CD8-positive, alpha-beta memory T cell (primary cell): ENCODE results near the gene LIF. TPM values are rescaled to one million over a fixed set of nuclear protein-coding genes. Genes with fewer than 3 reads are reported as not detected.
A peak's percentile ranks its signal among the peaks of the same experiment; 100 is the strongest.
"Not testable (repeated sequence)": the region's sequence is repeated elsewhere in the genome, so short reads cannot be mapped to it uniquely, and the experiment has no call there.

Experiments
- CTCF ChIA-PET: fragments of 350-600 bp; sonication (Branson Sonifier 250); formaldehyde crosslinking; loops from one replicate; lab custom pipeline; 2021; ENCODE audit warnings: antibody characterized with exemption; lab: Charles Lee
- POLR2A ChIA-PET: fragments of 350-600 bp; sonication (Branson Sonifier 250); formaldehyde crosslinking; loops from one replicate; lab custom pipeline; 2021; ENCODE audit warnings: antibody characterized with exemption; lab: Charles Lee
- DNase-seq, 5 donors: peaks; one replicate each; pipeline versions ENCODE4 v3.0.0 to v3.0.0-alpha.2; 2020 to 2022; ENCODE audit warnings: mixed read lengths in 1 of 5
- H3K27ac ChIP-seq: one replicate; pipeline ENCODE4 v1.7.0; 2013; ENCODE audit warnings: low read depth, mild to moderate bottlenecking, low read length, moderate library complexity
- H3K27me3 ChIP-seq: 2 replicates; pipeline ENCODE4 v1.7.0; 2013; ENCODE audit warnings: low read length, mild to moderate bottlenecking; ENCODE audit not compliant: insufficient read depth, poor library complexity, severe bottlenecking
- H3K36me3 ChIP-seq: 2 replicates; pipeline ENCODE4 v1.7.0; 2013; ENCODE audit warnings: mild to moderate bottlenecking, low read length, moderate library complexity; ENCODE audit not compliant: insufficient read depth
- H3K4me1 ChIP-seq: 2 replicates; pipeline ENCODE4 v1.7.0; 2013; ENCODE audit warnings: mild to moderate bottlenecking, low read length, moderate library complexity; ENCODE audit not compliant: insufficient read depth
- H3K4me3 ChIP-seq: 2 replicates; pipeline ENCODE4 v1.7.0; 2013; ENCODE audit warnings: mild to moderate bottlenecking, low read length
- H3K9me3 ChIP-seq: 2 replicates; pipeline ENCODE4 v1.7.0; 2013; ENCODE audit warnings: mild to moderate bottlenecking, low read length
- H3K27ac Mint-ChIP-seq, 8 donors: one replicate each; pipeline ENCODE4 v1.8.0; 2020 to 2021; ENCODE audit warnings: mixed read lengths in 8 of 8, mild to moderate bottlenecking in 6 of 8, inconsistent platforms in 3 of 8, moderate library complexity in 3 of 8
- H3K27me3 Mint-ChIP-seq, 2 donors: one replicate each; pipeline ENCODE4 v1.8.0; 2020 to 2021; ENCODE audit warnings: mixed read lengths in 2 of 2, mild to moderate bottlenecking in 1 of 2, moderate library complexity in 1 of 2
- H3K36me3 Mint-ChIP-seq, 3 donors: one replicate each; pipeline ENCODE4 v1.8.0; 2020 to 2021; ENCODE audit warnings: mixed read lengths in 3 of 3, inconsistent platforms in 1 of 3, mild to moderate bottlenecking in 1 of 3
- H3K4me1 Mint-ChIP-seq, 3 donors: one replicate each; pipeline ENCODE4 v1.8.0; 2020 to 2021; ENCODE audit warnings: mixed read lengths in 3 of 3, inconsistent platforms in 1 of 3, mild to moderate bottlenecking in 1 of 3
- H3K4me3 Mint-ChIP-seq, 7 donors: one replicate each; pipeline ENCODE4 v1.8.0; 2020 to 2021; ENCODE audit warnings: mixed read lengths in 7 of 7, mild to moderate bottlenecking in 6 of 7, moderate library complexity in 4 of 7, inconsistent platforms in 2 of 7
- H3K9me3 Mint-ChIP-seq, 5 donors: one replicate each; pipeline ENCODE4 v1.8.0; 2020 to 2022; ENCODE audit warnings: mixed read lengths in 5 of 5, mild to moderate bottlenecking in 3 of 5, moderate library complexity in 2 of 5, inconsistent platforms in 1 of 5
- polyA plus RNA-seq: library from polyadenylated mRNA; unstranded; fragments of 300-500 nt; fragmentation: Illumina TruSeq; gene quantifications from one replicate; pipeline ENCODE4 v1.2.3, GENCODE V29; 2021
- total RNA-seq, 2 experiments: library from RNA; stranded (reverse); gene quantifications; one replicate each; pipeline ENCODE4 v1.2.3, GENCODE V29; 2021

Gene LIF
- total and polyA plus RNA-seq, 3 experiments from 2014 or later = 87.5 to 88.6 TPM; not detected in 1

DNA sequence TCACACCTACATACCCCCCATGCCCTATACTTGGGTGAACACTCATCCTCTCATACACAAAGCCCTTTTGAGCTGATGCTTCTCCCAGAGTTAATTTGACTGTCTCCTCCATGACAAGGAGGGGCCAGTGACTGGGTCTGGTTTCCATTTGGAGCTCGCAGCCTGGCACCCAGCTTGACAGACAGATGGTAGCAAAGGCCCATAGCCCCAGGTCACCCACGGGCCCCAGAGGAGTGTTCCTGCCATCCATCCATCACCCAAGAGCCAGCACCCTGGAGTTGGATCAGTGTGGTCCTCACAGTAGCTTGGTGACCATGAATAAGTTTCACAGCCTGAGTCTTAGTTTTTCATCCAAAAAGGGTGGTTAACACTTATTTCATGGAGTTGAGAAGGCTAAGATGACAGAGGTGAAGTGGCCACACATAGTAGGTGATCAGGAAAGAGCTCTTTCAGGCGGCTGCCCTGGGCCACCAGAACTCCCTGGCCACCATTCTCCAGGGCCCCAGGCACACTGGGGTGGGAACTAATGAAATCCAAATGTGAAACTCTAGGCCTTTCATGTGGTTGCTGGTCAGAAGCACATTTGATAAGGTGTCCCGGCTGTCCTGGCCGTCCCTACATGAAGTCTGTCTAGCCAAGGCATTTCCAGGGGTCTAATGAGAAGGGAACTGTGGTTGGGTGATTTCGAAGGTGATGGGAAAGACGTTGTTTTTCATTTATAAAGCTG lies 42.4 kb downstream of the LIF start:
- no peak for DNase-seq
- CTCF ChIA-PET = interaction anchor here (0.6 kb wide), 1 partner anchor 10 kb away, joined by 3 read pairs; no protein-coding TSS in a partner anchor
- no peaks in the 10 kb centered on the region for H3K27me3 ChIP-seq

DNA sequence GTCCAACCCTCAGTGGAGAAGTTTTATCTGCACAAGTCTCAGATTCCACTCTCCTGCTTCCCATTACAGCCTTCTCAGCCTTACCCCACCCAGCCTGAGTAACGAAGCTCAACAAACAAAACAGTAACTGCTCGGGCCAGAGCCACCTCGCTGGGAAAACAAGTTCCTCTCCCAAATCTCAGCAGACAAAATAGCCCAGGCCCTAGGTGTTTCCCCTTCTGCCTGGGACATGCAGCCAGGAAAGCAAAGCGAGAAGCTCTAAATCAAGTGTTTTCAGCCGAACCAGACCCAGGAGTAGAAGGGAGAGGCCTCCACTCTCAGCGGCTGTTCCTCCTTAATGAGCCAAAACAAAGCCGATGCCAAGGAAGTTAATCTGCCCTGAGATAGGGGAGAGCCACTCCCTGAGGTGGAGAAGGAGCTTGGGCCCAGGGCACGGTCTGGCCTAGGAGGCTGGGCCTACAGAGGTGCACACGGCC lies 44.0 kb downstream of the LIF start:
- CTCF ChIA-PET = no interaction called here
- Histone ChIP-seq H3K27ac (no peak overlapping the region), H3K27me3 (no peaks in the 10 kb centered on the region), H3K9me3 (no peaks in the 10 kb centered on the region), H3K4me3 (no peak overlapping the region), H3K4me1 (no peaks in the 10 kb centered on the region), H3K36me3 (no peaks in the 10 kb centered on the region)
- no peaks in the 10 kb centered on the region for H3K9me3 Mint-ChIP-seq
- peaks cover 0 to 3% of the 10 kb centered on the region in 2 donors for H3K27me3 Mint-ChIP-seq
- no peak overlapping the region for H3K27ac Mint-ChIP-seq
- H3K4me3 Mint-ChIP-seq = no peak overlapping the region
- no peaks in the 10 kb centered on the region for H3K4me1 Mint-ChIP-seq
- no peaks in the 10 kb centered on the region for H3K36me3 Mint-ChIP-seq
- no peak for DNase-seq
- POLR2A ChIA-PET = no interaction called here

More for the DNA sequence above, 42.4 kb downstream of the LIF start:
- Mint-ChIP-seq H3K27ac (no peak overlapping the region), H3K4me3 (no peak overlapping the region), H3K36me3 (no peaks in the 10 kb centered on the region), H3K27me3 (peaks cover 0 to 4% of the 10 kb centered on the region in 2 donors), H3K4me1 (no peaks in the 10 kb centered on the region), H3K9me3 (no peaks in the 10 kb centered on the region)
- Histone ChIP-seq H3K27ac (no peak overlapping the region), H3K36me3 (no peaks in the 10 kb centered on the region), H3K9me3 (no peaks in the 10 kb centered on the region), H3K4me3 (no peak overlapping the region), H3K4me1 (no peaks in the 10 kb centered on the region)
- POLR2A ChIA-PET = no interaction called here

DNA sequence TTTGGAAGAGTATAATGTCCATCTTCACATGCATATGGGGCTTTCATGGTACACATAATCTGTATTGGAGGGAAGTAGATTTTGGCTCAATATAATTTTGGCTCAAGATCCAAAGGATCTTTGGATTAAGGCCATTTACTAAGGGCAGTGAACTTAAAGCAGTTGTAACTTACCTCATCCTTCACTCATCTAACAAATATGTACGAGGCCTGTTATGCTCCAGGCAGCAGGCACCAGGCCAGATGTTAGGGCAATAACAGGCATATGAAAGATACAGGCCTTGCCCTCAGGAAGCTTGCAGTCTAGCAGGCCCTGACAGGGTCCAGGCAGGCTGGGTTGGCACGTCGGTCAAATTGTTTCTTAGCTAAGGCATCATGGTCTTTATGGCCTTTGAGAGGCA lies 44.6 kb downstream of the LIF start:
- Histone ChIP-seq H3K4me1 (peaks cover 2% of the 10 kb centered on the region), H3K36me3 (no peaks in the 10 kb centered on the region), H3K27me3 (no peaks in the 10 kb centered on the region), H3K9me3 (no peaks in the 10 kb centered on the region), H3K27ac (no peak overlapping the region), H3K4me3 (no peak overlapping the region)
- CTCF ChIA-PET = no interaction called here
- Mint-ChIP-seq H3K36me3 (no peaks in the 10 kb centered on the region), H3K27ac (peak overlapping the region in 2 of 8 donors; percentile 4 to 43), H3K4me3 (no peak overlapping the region), H3K4me1 (peaks cover 0 to 2% (median 1%) of the 10 kb centered on the region in 3 donors), H3K9me3 (no peaks in the 10 kb centered on the region), H3K27me3 (peaks cover 0 to 3% of the 10 kb centered on the region in 2 donors)
- DNase-seq = no peak
- POLR2A ChIA-PET = no interaction called here

DNA sequence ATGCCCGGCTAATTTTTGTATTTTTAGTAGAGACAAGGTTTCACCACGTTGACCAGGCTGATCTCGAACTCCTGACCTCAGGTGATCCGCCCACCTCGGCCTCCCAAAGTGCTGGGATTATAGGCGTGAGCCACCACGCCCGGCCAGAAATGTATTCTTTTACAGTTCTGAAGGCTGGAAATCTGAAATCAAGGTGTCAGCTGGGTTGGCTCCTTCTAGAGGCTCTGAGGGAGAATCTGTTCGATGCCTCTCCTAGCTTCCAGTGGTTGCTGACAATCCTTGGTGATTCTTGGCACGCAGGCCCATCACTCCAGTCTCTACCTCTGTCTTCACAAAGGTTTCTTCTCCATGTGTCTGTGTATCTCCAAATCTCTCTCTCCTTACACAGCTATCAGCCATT lies 45.7 kb downstream of the LIF start:
- H3K27me3 Mint-ChIP-seq, H3K9me3 Mint-ChIP-seq, H3K4me3 Mint-ChIP-seq, H3K9me3 ChIP-seq, POLR2A ChIA-PET, H3K36me3 Mint-ChIP-seq, H3K27me3 ChIP-seq, H3K4me3 ChIP-seq, DNase-seq, H3K27ac ChIP-seq, H3K27ac Mint-ChIP-seq, H3K36me3 ChIP-seq: not testable (repeated sequence)
- peaks cover 8 to 11% (median 9%) of the 10 kb centered on the region in 3 donors for H3K4me1 Mint-ChIP-seq
- CTCF ChIA-PET = interaction anchor here (0.7 kb wide), 1 partner anchor 32 kb away, joined by 3 read pairs; no protein-coding TSS in a partner anchor
- H3K4me1 ChIP-seq = peaks cover 11% of the 10 kb centered on the region

DNA sequence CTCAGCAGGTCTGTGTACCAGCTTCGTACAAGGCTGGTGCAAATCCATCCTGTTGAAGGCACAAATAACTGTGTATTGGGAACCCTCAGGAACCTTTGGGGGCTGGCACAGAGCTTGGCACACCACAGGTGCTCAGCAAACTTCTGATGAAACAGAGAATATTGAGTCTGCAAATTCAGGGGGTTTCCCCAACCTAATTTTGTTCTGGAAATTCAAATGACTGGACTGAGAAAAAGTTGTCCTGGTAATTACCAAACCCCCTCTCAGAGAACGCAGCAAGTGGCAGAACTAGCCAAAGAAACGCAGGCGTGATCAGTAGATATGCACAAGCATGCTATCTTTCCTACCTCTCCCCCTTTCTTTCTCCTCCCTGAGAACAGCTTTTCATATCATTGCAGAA lies 47.6 kb downstream of the LIF start:
- POLR2A ChIA-PET = no interaction called here

DNA sequence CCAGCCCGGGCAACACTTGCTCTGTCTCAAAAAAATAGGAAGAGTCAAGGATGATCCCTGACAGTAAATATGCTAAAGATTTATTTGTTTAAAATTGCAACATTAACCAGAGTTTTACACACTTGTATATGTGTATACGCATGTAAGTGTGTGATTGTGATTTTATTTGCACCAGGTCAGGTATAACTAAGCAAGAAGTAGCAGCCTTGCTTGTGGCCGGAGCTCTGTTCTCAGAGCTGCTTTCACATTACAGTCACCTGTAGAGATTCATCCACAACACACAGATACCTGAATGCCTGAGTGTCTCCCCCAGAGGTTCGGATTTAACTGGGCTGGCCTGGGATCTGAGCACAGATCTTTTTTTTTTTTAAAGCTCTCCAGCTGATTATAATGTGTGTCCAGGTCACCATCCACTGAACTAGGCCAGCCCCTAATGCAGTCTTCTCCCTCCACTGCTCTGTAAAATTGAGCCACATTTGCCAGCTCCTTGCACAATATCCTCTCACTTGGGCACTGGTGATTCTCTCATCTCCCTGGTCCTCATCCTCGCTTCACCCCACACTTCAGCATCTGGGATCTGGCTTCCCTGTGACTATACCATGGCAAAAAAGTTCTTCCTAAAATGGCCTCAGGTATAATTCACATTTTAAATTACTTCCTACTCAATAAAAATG lies 48.3 kb downstream of the LIF start:
- ChIA-PET CTCF (no interaction called here), POLR2A (interaction anchor here (0.6 kb wide), 1 partner anchor 43 kb away, joined by 3 read pairs; no protein-coding TSS in a partner anchor)
- Mint-ChIP-seq H3K27ac (peak overlapping the region in 2 of 8 donors; percentile 10 to 68), H3K4me1 (peaks cover 9 to 13% (median 12%) of the 10 kb centered on the region in 3 donors), H3K27me3 (peaks cover 0 to 3% of the 10 kb centered on the region in 2 donors), H3K9me3 (no peaks in the 10 kb centered on the region), H3K36me3 (no peaks in the 10 kb centered on the region), H3K4me3 (no peak overlapping the region)
- DNase-seq = no peak
- Histone ChIP-seq H3K27me3 (no peaks in the 10 kb centered on the region), H3K4me3 (no peak overlapping the region), H3K9me3 (no peaks in the 10 kb centered on the region), H3K27ac (no peak overlapping the region), H3K4me1 (peaks cover 11% of the 10 kb centered on the region), H3K36me3 (no peaks in the 10 kb centered on the region)

More for the DNA sequence above, 47.6 kb downstream of the LIF start:
- CTCF ChIA-PET = no interaction called here
- H3K4me1 ChIP-seq = peaks cover 11% of the 10 kb centered on the region
- H3K4me3 ChIP-seq = no peak overlapping the region
- Mint-ChIP-seq H3K9me3 (no peaks in the 10 kb centered on the region), H3K27ac (peak overlapping the region in 1 of 8 donors; percentile 9), H3K27me3 (peaks cover 0 to 3% of the 10 kb centered on the region in 2 donors), H3K4me3 (no peak overlapping the region), H3K4me1 (peaks cover 9 to 13% (median 12%) of the 10 kb centered on the region in 3 donors), H3K36me3 (no peaks in the 10 kb centered on the region)
- no peaks in the 10 kb centered on the region for H3K27me3 ChIP-seq
- H3K9me3 ChIP-seq = no peaks in the 10 kb centered on the region
- H3K27ac ChIP-seq = no peak overlapping the region
- DNase-seq = no peak
- no peaks in the 10 kb centered on the region for H3K36me3 ChIP-seq

DNA sequence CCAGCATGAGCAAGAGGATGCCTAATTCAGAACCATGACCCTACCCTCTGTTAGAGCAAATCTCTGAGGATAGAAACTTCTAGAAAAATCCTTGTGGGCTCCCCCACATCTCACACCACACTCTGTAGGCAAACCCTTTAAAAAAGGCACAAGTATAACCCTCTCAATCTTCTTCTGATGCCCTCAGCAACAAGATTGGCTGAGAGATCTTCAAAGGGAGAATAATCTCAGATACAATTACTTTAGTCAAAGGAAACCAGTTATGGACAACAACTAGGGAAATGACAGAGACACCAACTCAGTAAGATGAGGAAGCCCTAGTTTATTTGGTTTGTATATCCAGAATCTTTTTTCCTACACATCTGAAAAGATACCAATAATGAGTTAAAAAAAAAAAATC lies 49.2 kb downstream of the LIF start:
- H3K36me3 ChIP-seq = no peaks in the 10 kb centered on the region
- CTCF ChIA-PET = no interaction called here
- H3K4me3 ChIP-seq = no peak overlapping the region
- H3K36me3 Mint-ChIP-seq = no peaks in the 10 kb centered on the region
- no peak overlapping the region for H3K4me3 Mint-ChIP-seq
- no peaks in the 10 kb centered on the region for H3K9me3 Mint-ChIP-seq
- POLR2A ChIA-PET = no interaction called here
- H3K27ac Mint-ChIP-seq = peak overlapping the region in 5 of 8 donors; percentile 47 to 88 (median 55)
- no peaks in the 10 kb centered on the region for H3K9me3 ChIP-seq
- peaks cover 11% of the 10 kb centered on the region for H3K4me1 ChIP-seq
- no peak overlapping the region for H3K27ac ChIP-seq
- peaks cover 15 to 21% (median 17%) of the 10 kb centered on the region in 3 donors for H3K4me1 Mint-ChIP-seq
- no peaks in the 10 kb centered on the region for H3K27me3 ChIP-seq
- no peak for DNase-seq
- peaks cover 0 to under 1% of the 10 kb centered on the region in 2 donors for H3K27me3 Mint-ChIP-seq

DNA sequence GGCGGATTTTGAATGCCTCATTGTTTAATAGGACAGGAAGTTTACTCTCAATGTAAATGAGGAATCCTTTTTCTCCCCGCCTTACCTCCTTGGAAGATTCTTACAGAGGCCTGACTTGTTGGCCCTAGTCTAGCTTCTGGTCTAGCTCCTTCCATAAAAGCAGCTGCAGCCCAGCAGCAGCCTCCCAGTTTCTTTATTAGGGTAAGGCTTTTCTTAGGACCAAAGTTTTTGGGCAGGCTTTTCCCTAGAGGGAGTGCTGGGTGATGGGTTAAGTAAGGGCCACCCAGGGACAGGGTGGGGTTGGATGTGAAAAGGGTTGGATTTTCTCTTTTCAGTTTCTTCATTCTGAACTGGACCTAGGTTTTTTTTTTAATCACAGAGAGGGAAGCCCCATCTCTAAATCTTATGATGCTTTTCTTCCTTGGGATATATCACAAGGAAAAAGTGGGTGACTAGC lies 49.7 kb downstream of the LIF start:
- Mint-ChIP-seq H3K9me3 (no peaks in the 10 kb centered on the region), H3K4me3 (peak overlapping the region in 3 of 7 donors; percentile 56 to 66 (median 57)), H3K36me3 (no peaks in the 10 kb centered on the region), H3K27me3 (no peaks in the 10 kb centered on the region), H3K27ac (peak overlapping the region in 7 of 8 donors; percentile 55 to 92 (median 74)), H3K4me1 (peaks cover 20 to 26% (median 22%) of the 10 kb centered on the region in 3 donors)
- ChIA-PET POLR2A (no interaction called here), CTCF (no interaction called here)
- H3K27me3 ChIP-seq = no peaks in the 10 kb centered on the region
- peaks cover 11% of the 10 kb centered on the region for H3K4me1 ChIP-seq
- no peak for DNase-seq
- H3K9me3 ChIP-seq = no peaks in the 10 kb centered on the region
- H3K27ac ChIP-seq = no peak overlapping the region
- H3K4me3 ChIP-seq = no peak overlapping the region
- H3K36me3 ChIP-seq = no peaks in the 10 kb centered on the region
